WTC11 (cell line): ENCODE data around the gene PSMD1. TPM values are rescaled to one million over a fixed set of nuclear protein-coding genes. Genes with fewer than 3 reads are reported as not detected.
A peak's percentile ranks its signal among the peaks of the same experiment; 100 is the strongest.
"Not testable (repeated sequence)": the region's sequence is repeated elsewhere in the genome, so short reads cannot be mapped to it uniquely, and the experiment has no call there.

Experiments
- ATAC-seq: fragments of 200-7000 bp; cut with Tn5 transposase; 2 replicates; pipeline ENCODE4 v1.10.0; 2021; ENCODE audit warnings: mild to moderate bottlenecking, moderate library complexity
- CTCF ChIA-PET: fragments of 300-600 bp; sonication (Branson Sonifier 250); formaldehyde crosslinking; loops from one replicate; lab custom pipeline; 2021; ENCODE audit warnings: antibody characterized with exemption; lab: Charles Lee
- POLR2A ChIA-PET: fragments of 350-600 bp; sonication (Branson Sonifier 250); formaldehyde crosslinking; loops from one replicate; lab custom pipeline; 2021; ENCODE audit warnings: antibody characterized with exemption; lab: Charles Lee
- DNase-seq: peaks from one replicate; pipeline ENCODE4 v3.0.0; 2021; ENCODE audit warnings: low spot score
- H3K27ac Mint-ChIP-seq: 2 replicates; pipeline ENCODE4 v1.8.0; 2021; ENCODE audit warnings: mixed read lengths
- H3K27me3 Mint-ChIP-seq: 2 replicates; pipeline ENCODE4 v1.8.0; 2021; ENCODE audit warnings: low read depth, mild to moderate bottlenecking, moderate library complexity, mixed read lengths
- H3K36me3 Mint-ChIP-seq: 2 replicates; pipeline ENCODE4 v1.8.0; 2021; ENCODE audit warnings: mixed read lengths
- H3K4me1 Mint-ChIP-seq: 2 replicates; pipeline ENCODE4 v1.8.0; 2022; ENCODE audit warnings: mixed read lengths
- H3K4me3 Mint-ChIP-seq: 2 replicates; pipeline ENCODE4 v1.8.0; 2021; ENCODE audit warnings: mild to moderate bottlenecking, moderate library complexity, mixed read lengths
- H3K9me3 Mint-ChIP-seq: 2 replicates; pipeline ENCODE4 v1.8.0; 2021; ENCODE audit warnings: mixed read lengths
- EMX1 ChIP-seq: fragments of 250-450 bp; sonication (Bioruptor Pico); IDR thresholded peaks from 2 replicates; pipeline ENCODE4 v1.8.0; 2021; ENCODE audit warnings: mild to moderate bottlenecking
- HMGA2 ChIP-seq: fragments of 250-450 bp; sonication (Bioruptor Pico); IDR thresholded peaks from 2 replicates; pipeline ENCODE4 v1.4.0; 2021; ENCODE audit warnings: mild to moderate bottlenecking, moderate library complexity
- NFATC4 ChIP-seq: fragments of 250-450 bp; sonication (Bioruptor Pico); IDR thresholded peaks from 2 replicates; pipeline ENCODE4 v1.9.0; 2021; ENCODE audit warnings: mild to moderate bottlenecking
- TEAD4 ChIP-seq: sonication (generic); formaldehyde crosslinking; IDR thresholded peaks from 2 replicates; pipeline ENCODE4 v1.8.0; 2022; ENCODE audit warnings: mild to moderate bottlenecking, missing genetic modification reagents
- ZNF219 ChIP-seq: sonication (generic); formaldehyde crosslinking; IDR thresholded peaks from 2 replicates; pipeline ENCODE4 v1.8.0; 2023; ENCODE audit warnings: missing genetic modification reagents, mild to moderate bottlenecking, borderline replicate concordance
- total RNA-seq: library from RNA; stranded (reverse); gene quantifications from 3 replicates; pipeline ENCODE4 v1.2.3, GENCODE V29; 2021
- TF ChIP-seq, protein P1 (sequence below): fragments of 250-450 bp; sonication (Bioruptor Pico); IDR thresholded peaks from 2 replicates; pipeline ENCODE4 v1.9.0; 2021; ENCODE audit warnings: mild to moderate bottlenecking, borderline replicate concordance
- TF ChIP-seq, protein P2 (sequence below): sonication (generic); formaldehyde crosslinking; IDR thresholded peaks from 2 replicates; pipeline ENCODE4 v1.8.0; 2022; ENCODE audit warnings: mild to moderate bottlenecking, missing genetic modification reagents
- TF ChIP-seq, protein P3 (sequence below): sonication (generic); formaldehyde crosslinking; IDR thresholded peaks from 2 replicates; pipeline ENCODE4 v1.8.1; 2022; ENCODE audit warnings: mild to moderate bottlenecking, missing genetic modification reagents, moderate library complexity, borderline replicate concordance
- TF ChIP-seq, protein P4 (sequence below): sonication (generic); formaldehyde crosslinking; IDR thresholded peaks from 2 replicates; pipeline ENCODE4 v1.8.1; 2022; ENCODE audit warnings: mild to moderate bottlenecking, moderate library complexity, missing genetic modification reagents
- TF ChIP-seq, protein P5 (sequence below): fragments of 200-600 bp; IDR thresholded peaks from 2 replicates; pipeline ENCODE4 v1.8.0; 2022; ENCODE audit warnings: antibody characterized with exemption

The PSMD1 gene
- total RNA-seq, 1 experiment from 2014 or later = 163 TPM

DNA sequence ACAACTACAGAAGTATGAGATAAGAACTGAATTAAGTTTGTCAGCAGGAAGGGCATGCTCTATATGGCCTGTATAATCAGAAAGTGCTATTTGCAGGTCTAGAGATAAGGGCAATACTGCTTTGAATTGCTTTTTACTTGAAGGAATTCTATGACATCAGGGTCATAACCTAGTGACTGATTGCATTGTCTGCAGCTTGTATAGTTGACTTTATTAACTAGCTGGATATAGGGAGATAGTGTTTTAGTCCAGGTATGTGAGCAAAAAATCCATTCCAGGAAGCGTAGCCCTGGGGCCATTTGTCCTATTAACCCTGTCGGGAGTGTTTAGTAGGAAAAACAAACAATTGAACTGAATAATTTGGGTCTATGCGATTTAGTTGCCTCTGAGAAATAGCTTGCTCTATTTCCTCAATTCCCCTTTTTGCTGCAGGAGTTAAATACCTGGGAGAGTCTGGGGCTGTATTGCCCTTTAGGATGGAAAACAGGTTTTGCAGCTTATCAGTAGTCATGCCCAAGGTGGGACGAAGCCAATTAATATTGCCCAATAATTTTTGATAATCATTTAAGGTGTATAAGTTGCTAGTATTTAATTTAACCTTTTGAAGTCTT lies 38.2 kb downstream of the PSMD1 start (continued):
- TF ChIP-seq ZNF219 (no peak), TEAD4 (CRISPR knock-in tag) (no peak), HMGA2 (no peak), EMX1 (CRISPR knock-in tag) (no peak)
- TF ChIP-seq, protein P1, sequence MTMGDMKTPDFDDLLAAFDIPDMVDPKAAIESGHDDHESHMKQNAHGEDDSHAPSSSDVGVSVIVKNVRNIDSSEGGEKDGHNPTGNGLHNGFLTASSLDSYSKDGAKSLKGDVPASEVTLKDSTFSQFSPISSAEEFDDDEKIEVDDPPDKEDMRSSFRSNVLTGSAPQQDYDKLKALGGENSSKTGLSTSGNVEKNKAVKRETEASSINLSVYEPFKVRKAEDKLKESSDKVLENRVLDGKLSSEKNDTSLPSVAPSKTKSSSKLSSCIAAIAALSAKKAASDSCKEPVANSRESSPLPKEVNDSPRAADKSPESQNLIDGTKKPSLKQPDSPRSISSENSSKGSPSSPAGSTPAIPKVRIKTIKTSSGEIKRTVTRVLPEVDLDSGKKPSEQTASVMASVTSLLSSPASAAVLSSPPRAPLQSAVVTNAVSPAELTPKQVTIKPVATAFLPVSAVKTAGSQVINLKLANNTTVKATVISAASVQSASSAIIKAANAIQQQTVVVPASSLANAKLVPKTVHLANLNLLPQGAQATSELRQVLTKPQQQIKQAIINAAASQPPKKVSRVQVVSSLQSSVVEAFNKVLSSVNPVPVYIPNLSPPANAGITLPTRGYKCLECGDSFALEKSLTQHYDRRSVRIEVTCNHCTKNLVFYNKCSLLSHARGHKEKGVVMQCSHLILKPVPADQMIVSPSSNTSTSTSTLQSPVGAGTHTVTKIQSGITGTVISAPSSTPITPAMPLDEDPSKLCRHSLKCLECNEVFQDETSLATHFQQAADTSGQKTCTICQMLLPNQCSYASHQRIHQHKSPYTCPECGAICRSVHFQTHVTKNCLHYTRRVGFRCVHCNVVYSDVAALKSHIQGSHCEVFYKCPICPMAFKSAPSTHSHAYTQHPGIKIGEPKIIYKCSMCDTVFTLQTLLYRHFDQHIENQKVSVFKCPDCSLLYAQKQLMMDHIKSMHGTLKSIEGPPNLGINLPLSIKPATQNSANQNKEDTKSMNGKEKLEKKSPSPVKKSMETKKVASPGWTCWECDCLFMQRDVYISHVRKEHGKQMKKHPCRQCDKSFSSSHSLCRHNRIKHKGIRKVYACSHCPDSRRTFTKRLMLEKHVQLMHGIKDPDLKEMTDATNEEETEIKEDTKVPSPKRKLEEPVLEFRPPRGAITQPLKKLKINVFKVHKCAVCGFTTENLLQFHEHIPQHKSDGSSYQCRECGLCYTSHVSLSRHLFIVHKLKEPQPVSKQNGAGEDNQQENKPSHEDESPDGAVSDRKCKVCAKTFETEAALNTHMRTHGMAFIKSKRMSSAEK (CRISPR knock-in tag) = no peak
- TF ChIP-seq, protein P2, sequence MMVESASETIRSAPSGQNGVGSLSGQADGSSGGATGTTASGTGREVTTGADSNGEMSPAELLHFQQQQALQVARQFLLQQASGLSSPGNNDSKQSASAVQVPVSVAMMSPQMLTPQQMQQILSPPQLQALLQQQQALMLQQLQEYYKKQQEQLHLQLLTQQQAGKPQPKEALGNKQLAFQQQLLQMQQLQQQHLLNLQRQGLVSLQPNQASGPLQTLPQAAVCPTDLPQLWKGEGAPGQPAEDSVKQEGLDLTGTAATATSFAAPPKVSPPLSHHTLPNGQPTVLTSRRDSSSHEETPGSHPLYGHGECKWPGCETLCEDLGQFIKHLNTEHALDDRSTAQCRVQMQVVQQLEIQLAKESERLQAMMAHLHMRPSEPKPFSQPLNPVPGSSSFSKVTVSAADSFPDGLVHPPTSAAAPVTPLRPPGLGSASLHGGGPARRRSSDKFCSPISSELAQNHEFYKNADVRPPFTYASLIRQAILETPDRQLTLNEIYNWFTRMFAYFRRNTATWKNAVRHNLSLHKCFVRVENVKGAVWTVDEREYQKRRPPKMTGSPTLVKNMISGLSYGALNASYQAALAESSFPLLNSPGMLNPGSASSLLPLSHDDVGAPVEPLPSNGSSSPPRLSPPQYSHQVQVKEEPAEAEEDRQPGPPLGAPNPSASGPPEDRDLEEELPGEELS (CRISPR knock-in tag) = no peak
- TF ChIP-seq, protein P3, sequence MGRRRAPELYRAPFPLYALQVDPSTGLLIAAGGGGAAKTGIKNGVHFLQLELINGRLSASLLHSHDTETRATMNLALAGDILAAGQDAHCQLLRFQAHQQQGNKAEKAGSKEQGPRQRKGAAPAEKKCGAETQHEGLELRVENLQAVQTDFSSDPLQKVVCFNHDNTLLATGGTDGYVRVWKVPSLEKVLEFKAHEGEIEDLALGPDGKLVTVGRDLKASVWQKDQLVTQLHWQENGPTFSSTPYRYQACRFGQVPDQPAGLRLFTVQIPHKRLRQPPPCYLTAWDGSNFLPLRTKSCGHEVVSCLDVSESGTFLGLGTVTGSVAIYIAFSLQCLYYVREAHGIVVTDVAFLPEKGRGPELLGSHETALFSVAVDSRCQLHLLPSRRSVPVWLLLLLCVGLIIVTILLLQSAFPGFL (CRISPR knock-in tag) = no peak
- TF ChIP-seq, protein P4, sequence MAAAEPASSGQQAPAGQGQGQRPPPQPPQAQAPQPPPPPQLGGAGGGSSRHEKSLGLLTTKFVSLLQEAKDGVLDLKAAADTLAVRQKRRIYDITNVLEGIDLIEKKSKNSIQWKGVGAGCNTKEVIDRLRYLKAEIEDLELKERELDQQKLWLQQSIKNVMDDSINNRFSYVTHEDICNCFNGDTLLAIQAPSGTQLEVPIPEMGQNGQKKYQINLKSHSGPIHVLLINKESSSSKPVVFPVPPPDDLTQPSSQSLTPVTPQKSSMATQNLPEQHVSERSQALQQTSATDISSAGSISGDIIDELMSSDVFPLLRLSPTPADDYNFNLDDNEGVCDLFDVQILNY (CRISPR knock-in tag) = no peak

DNA sequence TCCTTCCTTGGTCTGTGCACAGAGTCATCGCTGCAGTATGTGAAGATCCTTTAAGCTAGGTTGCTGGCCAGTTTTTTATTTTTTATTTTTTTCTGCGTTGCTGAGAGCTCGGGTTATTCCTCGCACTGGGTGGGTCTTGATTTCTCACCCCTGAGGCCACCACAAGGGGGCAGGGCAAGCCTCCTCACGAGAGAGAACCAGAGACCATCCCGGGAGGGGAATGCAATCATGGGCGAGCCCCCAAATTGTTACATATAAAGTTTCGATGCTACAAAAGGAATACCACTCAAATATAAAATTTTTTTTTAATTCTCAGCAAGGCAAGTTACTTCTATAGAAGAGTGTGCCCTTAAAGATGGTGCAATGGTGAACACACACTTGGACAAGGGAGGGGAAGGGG lies 43.3 kb downstream of the PSMD1 start:
- Mint-ChIP-seq H3K27ac (no peak overlapping the region), H3K27me3 (no peaks in the 10 kb centered on the region), H3K4me3 (no peak overlapping the region), H3K9me3 (peaks cover 44% of the 10 kb centered on the region), H3K36me3 (peaks cover 66% of the 10 kb centered on the region), H3K4me1 (peaks cover 8% of the 10 kb centered on the region)
- DNase-seq (peak; percentile 43), ATAC-seq (no peak)
- ChIA-PET CTCF (no interaction called here), POLR2A (no interaction called here)
- TF ChIP-seq NFATC4 (CRISPR knock-in tag) = no peak
- TF ChIP-seq, protein P5, sequence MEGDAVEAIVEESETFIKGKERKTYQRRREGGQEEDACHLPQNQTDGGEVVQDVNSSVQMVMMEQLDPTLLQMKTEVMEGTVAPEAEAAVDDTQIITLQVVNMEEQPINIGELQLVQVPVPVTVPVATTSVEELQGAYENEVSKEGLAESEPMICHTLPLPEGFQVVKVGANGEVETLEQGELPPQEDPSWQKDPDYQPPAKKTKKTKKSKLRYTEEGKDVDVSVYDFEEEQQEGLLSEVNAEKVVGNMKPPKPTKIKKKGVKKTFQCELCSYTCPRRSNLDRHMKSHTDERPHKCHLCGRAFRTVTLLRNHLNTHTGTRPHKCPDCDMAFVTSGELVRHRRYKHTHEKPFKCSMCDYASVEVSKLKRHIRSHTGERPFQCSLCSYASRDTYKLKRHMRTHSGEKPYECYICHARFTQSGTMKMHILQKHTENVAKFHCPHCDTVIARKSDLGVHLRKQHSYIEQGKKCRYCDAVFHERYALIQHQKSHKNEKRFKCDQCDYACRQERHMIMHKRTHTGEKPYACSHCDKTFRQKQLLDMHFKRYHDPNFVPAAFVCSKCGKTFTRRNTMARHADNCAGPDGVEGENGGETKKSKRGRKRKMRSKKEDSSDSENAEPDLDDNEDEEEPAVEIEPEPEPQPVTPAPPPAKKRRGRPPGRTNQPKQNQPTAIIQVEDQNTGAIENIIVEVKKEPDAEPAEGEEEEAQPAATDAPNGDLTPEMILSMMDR = 0 out of 2 replicates have a peak, but pooled peaks have one; percentile 25

DNA sequence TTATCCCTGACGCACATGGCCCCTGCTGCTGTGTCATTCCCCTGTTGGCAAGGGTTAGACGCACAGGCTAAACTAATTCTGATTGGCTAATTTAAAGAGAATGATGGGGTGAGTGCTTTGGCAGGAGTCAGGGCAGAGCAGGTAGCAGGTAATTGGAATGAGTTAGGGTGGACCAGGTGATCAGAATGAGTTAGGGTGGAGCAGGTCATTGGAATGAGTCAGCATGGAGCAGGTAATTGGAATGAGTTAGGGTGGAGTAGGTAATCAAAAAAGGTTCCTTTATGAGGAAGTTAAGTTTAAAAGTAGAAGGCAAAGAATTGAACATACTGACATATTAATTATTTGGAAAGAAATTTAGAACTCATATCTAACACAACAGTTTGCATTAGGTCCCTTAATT lies 43.7 kb downstream of the PSMD1 start:
- POLR2A ChIA-PET, H3K27ac Mint-ChIP-seq, ATAC-seq, H3K4me3 Mint-ChIP-seq, CTCF ChIA-PET, H3K4me1 Mint-ChIP-seq, DNase-seq, H3K27me3 Mint-ChIP-seq: not testable (repeated sequence)
- H3K9me3 Mint-ChIP-seq = peaks cover 41% of the 10 kb centered on the region
- peaks cover 62% of the 10 kb centered on the region for H3K36me3 Mint-ChIP-seq
